Measurements from ENCODE around the gene NHSL2. TPM values are rescaled to one million over a fixed set of nuclear protein-coding genes. Genes with fewer than 3 reads are reported as not detected.
A peak's percentile ranks its signal among the peaks of the same experiment; 100 is the strongest.

NHSL2 gene
- total RNA-seq, 1 experiment from 2014 or later: 0.36 TPM

DNA sequence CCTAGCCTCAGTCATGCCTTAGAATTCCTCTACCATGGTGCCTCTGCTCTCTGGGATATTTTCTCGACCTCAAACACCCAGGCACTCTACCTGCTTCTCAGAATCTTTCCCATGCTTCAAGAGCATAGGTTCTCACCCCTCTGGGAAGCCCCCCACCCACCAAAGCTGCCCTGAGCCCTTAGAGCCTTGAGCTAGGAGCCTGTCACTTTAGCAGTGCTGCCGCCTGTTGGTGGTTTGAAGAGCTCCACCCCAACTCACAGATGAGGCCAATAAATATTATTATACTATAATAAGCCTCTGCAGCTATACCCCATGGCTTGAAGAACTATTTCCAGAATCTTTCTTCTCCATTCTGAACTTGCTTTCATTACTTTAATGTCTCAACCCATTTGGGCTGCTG lies 111.3 kb downstream of the NHSL2 start:
- TF ChIP-seq, protein P1, sequence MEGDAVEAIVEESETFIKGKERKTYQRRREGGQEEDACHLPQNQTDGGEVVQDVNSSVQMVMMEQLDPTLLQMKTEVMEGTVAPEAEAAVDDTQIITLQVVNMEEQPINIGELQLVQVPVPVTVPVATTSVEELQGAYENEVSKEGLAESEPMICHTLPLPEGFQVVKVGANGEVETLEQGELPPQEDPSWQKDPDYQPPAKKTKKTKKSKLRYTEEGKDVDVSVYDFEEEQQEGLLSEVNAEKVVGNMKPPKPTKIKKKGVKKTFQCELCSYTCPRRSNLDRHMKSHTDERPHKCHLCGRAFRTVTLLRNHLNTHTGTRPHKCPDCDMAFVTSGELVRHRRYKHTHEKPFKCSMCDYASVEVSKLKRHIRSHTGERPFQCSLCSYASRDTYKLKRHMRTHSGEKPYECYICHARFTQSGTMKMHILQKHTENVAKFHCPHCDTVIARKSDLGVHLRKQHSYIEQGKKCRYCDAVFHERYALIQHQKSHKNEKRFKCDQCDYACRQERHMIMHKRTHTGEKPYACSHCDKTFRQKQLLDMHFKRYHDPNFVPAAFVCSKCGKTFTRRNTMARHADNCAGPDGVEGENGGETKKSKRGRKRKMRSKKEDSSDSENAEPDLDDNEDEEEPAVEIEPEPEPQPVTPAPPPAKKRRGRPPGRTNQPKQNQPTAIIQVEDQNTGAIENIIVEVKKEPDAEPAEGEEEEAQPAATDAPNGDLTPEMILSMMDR (IDR thresholded peaks at IDR 0.05): peak; percentile 70
- TF ChIP-seq SIN3A (IDR thresholded peaks at IDR 0.05; ENCODE audit: borderline replicate concordance, insufficient read depth, low read depth, low read length): no peak
- Histone ChIP-seq H3K36me3 (ENCODE audit: control insufficient read depth, insufficient read depth, low read length) (no peaks in the 10 kb centered on the region), H3K4me3 (ENCODE audit: low read depth in 2 of 2, low read length in 2 of 2) (no peak overlapping the region), H3K4me1 (ENCODE audit: control insufficient read depth, insufficient read depth, low read length) (no peaks in the 10 kb centered on the region; the same call in 1 of the 2 replicates), H3K9me3 (ENCODE audit: control insufficient read depth, insufficient read depth, low read depth, low read length) (no peaks in the 10 kb centered on the region), H3K27ac (ENCODE audit: low read length) (no peak overlapping the region), H3K27me3 (ENCODE audit: control insufficient read depth, insufficient read depth, low read length) (no peaks in the 10 kb centered on the region)
- in situ Hi-C loops (cut with HindIII; ENCODE audit: low pct_unique_long_range_greater_than_20kb, low sequenced_read_pairs): no loop called here
- ChIA-PET CTCF (interaction anchor here (0.6 kb wide), 2 partner anchors 26 to 152 kb away, joined by 3 to 7 read pairs; no protein-coding TSS in a partner anchor), POLR2A (no interaction called here)
- intact Hi-C loops (cut with micrococcal nuclease; ENCODE audit: unreplicated experiment): no loop called here
- ATAC-seq (no peak), DNase-seq (ENCODE audit: low read depth, low spot score) (no peak)
- BruUV-seq (replicated peaks): no TSS peak

DNA sequence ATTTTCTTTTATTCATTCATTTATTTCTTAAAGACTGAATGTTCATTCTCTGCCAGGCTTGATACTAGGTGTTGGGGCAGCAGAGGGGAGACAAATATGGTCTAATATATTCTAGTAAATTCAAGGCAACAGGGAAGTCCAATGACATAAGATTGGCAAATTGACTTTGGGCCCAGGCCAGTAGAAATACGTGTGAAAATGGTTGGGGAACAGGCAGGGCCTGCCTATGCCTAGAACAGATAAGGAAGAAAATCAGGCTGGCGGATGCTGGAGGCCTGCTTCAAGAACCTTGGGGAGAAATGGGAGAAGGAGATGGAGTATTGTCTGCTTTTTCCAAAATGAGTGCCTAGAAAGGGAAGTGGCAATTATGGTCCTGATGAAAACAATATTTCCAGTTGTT lies 112.4 kb downstream of the NHSL2 start:
- Histone ChIP-seq H3K9me3 (ENCODE audit: control insufficient read depth, insufficient read depth, low read depth, low read length) (no peaks in the 10 kb centered on the region), H3K36me3 (ENCODE audit: control insufficient read depth, insufficient read depth, low read length) (no peaks in the 10 kb centered on the region), H3K4me3 (ENCODE audit: low read depth in 2 of 2, low read length in 2 of 2) (no peak overlapping the region), H3K4me1 (ENCODE audit: control insufficient read depth, insufficient read depth, low read length) (no peaks in the 10 kb centered on the region; the same call in 1 of the 2 replicates), H3K27ac (ENCODE audit: low read length) (no peak overlapping the region), H3K27me3 (ENCODE audit: control insufficient read depth, insufficient read depth, low read length) (no peaks in the 10 kb centered on the region)
- in situ Hi-C loops (cut with HindIII; ENCODE audit: low pct_unique_long_range_greater_than_20kb, low sequenced_read_pairs): no loop called here
- TF ChIP-seq, protein P1 (IDR thresholded peaks at IDR 0.05): no peak
- no peak for TF ChIP-seq SIN3A (IDR thresholded peaks at IDR 0.05; ENCODE audit: borderline replicate concordance, insufficient read depth, low read depth, low read length)
- TF ChIP-seq, protein P2, sequence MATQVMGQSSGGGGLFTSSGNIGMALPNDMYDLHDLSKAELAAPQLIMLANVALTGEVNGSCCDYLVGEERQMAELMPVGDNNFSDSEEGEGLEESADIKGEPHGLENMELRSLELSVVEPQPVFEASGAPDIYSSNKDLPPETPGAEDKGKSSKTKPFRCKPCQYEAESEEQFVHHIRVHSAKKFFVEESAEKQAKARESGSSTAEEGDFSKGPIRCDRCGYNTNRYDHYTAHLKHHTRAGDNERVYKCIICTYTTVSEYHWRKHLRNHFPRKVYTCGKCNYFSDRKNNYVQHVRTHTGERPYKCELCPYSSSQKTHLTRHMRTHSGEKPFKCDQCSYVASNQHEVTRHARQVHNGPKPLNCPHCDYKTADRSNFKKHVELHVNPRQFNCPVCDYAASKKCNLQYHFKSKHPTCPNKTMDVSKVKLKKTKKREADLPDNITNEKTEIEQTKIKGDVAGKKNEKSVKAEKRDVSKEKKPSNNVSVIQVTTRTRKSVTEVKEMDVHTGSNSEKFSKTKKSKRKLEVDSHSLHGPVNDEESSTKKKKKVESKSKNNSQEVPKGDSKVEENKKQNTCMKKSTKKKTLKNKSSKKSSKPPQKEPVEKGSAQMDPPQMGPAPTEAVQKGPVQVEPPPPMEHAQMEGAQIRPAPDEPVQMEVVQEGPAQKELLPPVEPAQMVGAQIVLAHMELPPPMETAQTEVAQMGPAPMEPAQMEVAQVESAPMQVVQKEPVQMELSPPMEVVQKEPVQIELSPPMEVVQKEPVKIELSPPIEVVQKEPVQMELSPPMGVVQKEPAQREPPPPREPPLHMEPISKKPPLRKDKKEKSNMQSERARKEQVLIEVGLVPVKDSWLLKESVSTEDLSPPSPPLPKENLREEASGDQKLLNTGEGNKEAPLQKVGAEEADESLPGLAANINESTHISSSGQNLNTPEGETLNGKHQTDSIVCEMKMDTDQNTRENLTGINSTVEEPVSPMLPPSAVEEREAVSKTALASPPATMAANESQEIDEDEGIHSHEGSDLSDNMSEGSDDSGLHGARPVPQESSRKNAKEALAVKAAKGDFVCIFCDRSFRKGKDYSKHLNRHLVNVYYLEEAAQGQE (IDR thresholded peaks at IDR 0.05; ENCODE audit: insufficient read depth in 1 of 2, low read depth in 2 of 2, low read length in 1 of 2): no peak
- no peak for TF ChIP-seq TCF7L2 (IDR thresholded peaks at IDR 0.05; ENCODE audit: low read depth, low read length)
- no peak for TF ChIP-seq POLR2AphosphoS5 (IDR thresholded peaks at IDR 0.05; ENCODE audit: low read depth, low read length)
- ChIA-PET POLR2A (no interaction called here), CTCF (no interaction called here)
- no peak for ATAC-seq
- BruUV-seq (replicated peaks): no TSS peak
- intact Hi-C loops (cut with micrococcal nuclease; ENCODE audit: unreplicated experiment): no loop called here
- no peak for DNase-seq (ENCODE audit: low read depth, low spot score)

Measured in Panc1 (cell line).